Mammary epithelial cell (primary cell): ENCODE data around the gene MAP2K7.

Source experiments
- EZH2 ChIP-seq: IDR thresholded peaks from 2 replicates; pipeline ENCODE4 v1.6.1; 2012; ENCODE audit warnings: low read length, inconsistent platforms, borderline replicate concordance
- TF ChIP-seq, protein P1 (sequence below), 2 donors: IDR thresholded peaks in 1 of 2; conservative IDR thresholded peaks in 1 of 2; 2 replicates each; pipeline ENCODE4 v1.5.1; 2011 to 2012; ENCODE audit warnings: inconsistent platforms in 2 of 2, low read length in 2 of 2, mild to moderate bottlenecking in 2 of 2, control low read depth in 1 of 2, low read depth in 1 of 2; ENCODE audit not compliant: insufficient read depth in 1 of 2; ENCODE audit errors: extremely low read depth in 1 of 2

DNA sequence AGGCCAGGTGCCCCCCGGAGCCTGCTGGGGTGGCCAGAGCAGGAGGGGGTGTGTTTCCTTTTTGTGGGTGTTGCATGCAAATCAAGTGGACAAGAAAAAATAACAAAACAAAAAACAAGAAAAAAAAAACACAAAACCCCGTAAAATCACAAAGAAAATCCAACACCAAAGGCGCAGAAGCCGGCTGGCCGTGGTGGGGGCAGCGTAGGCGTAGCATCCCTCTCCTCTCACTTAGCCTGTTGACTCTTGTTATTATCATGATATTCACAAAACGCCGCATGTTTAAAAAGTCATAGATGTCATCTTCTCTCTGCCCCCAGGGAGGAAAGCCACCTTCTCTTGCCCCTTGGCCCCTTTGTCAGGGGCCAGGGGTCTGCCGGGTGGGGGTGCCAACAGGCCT, 10.0 kb downstream of the MAP2K7 start:
- no peak for TF ChIP-seq EZH2
- TF ChIP-seq, protein P1, sequence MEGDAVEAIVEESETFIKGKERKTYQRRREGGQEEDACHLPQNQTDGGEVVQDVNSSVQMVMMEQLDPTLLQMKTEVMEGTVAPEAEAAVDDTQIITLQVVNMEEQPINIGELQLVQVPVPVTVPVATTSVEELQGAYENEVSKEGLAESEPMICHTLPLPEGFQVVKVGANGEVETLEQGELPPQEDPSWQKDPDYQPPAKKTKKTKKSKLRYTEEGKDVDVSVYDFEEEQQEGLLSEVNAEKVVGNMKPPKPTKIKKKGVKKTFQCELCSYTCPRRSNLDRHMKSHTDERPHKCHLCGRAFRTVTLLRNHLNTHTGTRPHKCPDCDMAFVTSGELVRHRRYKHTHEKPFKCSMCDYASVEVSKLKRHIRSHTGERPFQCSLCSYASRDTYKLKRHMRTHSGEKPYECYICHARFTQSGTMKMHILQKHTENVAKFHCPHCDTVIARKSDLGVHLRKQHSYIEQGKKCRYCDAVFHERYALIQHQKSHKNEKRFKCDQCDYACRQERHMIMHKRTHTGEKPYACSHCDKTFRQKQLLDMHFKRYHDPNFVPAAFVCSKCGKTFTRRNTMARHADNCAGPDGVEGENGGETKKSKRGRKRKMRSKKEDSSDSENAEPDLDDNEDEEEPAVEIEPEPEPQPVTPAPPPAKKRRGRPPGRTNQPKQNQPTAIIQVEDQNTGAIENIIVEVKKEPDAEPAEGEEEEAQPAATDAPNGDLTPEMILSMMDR (conservative IDR thresholded peaks at IDR 0.05 in 1 of 2, IDR thresholded peaks at IDR 0.05 in 1 of 2; ENCODE audit: extremely low read depth in 1 of 2, insufficient read depth in 1 of 2, low read depth in 1 of 2, low read length in 2 of 2): no peak
